Anterior cingulate cortex (tissue), 58 donors: ENCODE results near the gene EHBP1.
"Not testable (repeated sequence)": the region's sequence is repeated elsewhere in the genome, so short reads cannot be mapped to it uniquely, and the experiment has no call there.

Source experiments
- DNase-seq, 58 donors: peaks; one replicate each; lab custom pipeline; 2025; lab: John Stamatoyannopoulos, UW

EHBP1 gene

GRCh38 chr2:62698653-62699052 is 6.9 kb upstream of the EHBP1 start:
- DNase-seq, result no peak

DNA sequence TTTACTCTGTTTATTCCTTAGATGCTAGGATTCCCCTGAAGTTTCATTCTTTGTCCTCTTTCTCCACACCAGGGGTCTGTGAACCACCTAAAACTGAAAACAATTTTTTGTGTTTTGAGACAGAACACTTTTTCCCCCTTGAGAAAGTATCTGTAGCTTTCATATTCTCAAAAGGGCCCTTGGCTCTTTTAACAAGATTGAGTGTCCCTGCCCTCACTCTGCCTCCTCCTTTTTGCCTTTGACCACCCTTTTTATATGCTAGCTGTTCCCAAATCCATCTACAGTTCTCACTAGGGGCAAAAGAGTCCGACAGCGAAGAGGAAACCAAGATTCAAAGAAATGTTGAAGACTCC is 883 bp upstream of the EHBP1 start:
- no peak for DNase-seq

GRCh38 chr2:62705859-62706720 is 577 bp downstream of the EHBP1 start:
- peak in 56 of 58 donors; percentile 22 to 88 (median 69) for DNase-seq

DNA sequence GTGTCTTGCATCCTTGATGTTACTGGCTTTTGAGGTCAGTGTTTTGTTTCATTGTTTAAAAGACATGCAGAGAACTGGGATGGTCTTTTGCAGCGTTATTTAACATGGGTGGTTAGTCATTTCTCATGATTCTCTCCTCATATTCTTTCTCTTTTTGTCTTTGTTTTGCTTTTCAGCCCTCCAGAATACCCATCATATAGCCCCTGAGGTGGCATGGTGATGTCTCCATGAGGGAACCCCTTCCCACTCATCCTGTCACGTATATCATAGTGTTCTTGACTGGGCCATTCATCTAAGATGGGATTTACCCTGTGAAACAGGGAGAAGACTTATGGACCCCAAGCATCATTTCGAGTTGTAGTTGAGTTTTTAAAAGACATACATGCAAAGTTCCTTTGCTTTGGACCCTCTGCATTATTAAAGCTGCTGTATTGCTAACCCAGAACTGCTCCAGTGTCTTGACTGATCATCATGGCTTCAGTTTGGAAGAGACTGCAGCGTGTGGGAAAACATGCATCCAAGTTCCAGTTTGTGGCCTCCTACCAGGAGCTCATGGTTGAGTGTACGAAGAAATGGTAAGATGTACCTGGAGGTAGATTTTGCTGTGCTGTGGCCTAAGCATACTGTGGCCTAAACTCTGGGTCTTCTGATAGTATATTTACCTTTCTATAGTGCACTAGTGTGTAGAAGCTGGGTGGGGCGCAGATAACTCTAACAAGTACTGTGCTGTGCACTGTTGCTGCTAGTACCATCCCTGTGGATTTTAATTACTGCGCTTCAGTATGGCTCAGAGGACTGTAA is 1.4 kb downstream of the EHBP1 start:
- no peak for DNase-seq

DNA sequence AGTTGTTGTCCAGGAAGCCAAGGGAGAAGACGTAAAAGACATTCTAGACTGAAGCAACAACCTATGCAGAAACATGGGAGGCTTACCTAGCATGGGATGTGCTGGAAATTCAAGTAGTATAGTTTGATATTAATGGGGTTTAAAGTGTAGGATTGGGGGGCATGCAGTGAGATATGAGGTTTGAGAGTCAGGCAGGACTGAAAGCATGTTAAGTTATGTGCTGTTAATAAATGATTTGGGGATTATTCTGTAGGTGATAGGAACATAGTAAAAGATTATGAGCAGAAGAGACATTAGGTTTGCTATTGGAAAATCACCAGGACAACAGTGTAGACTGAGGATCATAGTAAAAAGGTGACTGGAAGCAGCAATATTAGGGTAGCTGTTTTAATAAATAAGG is 3.2 kb downstream of the EHBP1 start:
- DNase-seq, result no peak

DNA sequence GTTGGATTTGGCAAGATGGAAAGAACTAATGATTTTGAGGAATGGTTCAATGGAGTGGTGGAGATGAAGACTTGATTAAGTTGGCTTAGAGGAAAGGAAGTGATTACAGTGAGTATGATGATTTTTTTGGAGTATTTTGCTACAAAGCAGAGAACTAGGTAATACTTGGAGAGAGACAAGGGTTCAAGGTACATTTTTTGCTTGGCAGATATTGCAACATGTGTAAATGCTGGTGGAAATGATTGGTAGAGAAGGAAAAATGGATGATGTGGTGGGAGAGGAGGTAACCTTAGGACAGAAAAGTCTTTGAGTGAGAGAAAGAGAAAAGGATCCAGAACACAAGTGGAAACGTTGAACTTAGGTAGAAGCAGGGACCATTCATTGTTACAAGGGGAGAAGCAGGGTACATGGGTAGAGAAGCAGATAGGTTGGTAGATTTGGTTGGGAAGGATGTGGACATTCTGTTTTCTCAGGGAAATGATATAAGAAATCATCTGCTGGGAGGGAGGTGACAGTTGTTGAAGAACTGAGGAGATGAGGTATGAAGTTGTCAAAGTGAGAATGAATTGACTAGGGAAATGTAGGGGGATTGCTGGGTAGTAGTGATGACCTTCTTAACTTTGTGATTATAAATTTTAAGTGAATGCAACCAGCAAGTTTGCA is 6.5 kb downstream of the EHBP1 start:
- no peak for DNase-seq

DNA sequence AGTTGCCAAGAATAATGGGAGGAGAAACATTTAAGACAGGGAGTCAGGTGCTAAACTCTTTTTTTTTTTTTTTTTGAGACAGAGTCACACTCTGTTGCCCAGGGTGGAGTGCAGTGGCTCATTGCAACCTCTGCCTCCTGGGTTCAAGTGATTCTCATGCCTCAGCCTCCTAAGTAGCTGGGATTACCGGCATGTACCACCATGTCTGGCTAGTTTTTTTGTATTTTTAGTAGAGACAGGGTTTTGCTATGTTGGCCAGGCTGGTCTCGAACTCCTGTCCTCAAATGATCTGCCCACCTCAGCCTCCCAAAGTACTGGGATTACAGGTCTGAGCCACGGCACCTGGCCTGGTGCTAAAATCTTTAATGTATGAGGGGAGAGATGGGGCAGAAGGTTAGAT is 7.7 kb downstream of the EHBP1 start:
- not testable (repeated sequence) for DNase-seq

DNA sequence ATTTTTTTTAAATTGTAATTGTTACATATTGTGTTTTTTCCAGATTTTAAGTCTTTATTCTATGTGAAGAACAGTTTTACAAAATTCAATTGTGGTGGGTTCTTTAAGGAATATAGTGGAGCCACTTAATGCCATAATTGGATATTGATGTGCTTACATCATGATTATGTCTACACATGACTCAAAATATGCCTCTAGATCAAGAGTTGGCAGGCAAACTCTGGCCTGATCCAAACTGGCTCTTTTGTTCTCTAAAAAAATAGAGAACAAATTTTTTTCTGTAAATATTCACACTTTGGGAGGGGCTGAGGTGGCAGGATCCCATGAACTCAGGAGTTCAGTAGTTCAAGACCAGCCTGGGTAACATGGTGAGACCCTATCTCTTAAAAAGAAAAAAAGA is 8.3 kb downstream of the EHBP1 start:
- no peak for DNase-seq

- no peak for DNase-seq
Observed at GRCh38 chr2:62716768-62717167, 11.3 kb downstream of the EHBP1 start.

GRCh38 chr2:62717503-62718081 is 12.1 kb downstream of the EHBP1 start:
- DNase-seq, result no peak

- DNase-seq, result no peak
Observed at GRCh38 chr2:62718225-62718822, 12.8 kb downstream of the EHBP1 start.

GRCh38 chr2:62719757-62720156 is 14.2 kb downstream of the EHBP1 start:
- DNase-seq, result no peak

- no peak for DNase-seq
Observed at GRCh38 chr2:62722679-62723078, 17.2 kb downstream of the EHBP1 start.

DNA sequence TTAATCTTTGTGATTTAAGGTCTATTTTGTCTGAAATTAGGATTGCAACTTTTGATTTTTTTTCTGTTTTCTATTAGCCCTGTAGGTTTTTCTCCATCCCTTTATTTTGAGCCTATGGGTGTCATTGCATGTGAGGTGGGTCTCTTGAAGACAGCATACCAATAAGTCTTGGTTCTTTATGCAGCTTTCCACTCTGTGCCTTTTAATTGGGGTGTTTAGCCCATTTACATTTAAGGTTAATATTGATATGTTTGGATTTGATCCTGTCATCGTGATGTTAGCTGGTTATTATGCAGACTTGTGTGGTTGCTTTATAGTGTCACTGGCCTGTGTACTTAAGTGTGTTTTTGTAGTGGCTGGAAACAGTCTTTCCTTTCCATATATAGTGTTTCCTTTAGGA is 17.7 kb downstream of the EHBP1 start:
- DNase-seq, result no peak

DNA sequence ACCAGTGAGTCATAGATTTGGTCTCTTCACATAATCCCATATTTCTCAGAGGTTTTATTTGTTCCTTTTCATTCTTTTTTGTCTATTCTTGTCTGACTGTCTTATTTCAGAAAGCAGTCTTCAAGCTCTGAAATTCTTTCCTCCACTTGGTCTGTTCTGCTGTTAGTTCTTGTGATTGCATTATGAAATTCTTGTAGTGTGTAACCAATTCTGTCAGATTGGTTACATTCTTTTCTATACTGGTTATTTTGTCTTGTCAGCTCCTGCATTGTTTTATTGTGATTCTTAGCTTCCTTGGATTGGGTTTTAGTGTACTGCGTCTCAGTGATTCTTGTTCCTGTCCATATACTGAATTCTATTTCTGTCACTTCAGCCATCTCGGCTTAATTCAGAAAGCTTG is 18.6 kb downstream of the EHBP1 start:
- no peak for DNase-seq

GRCh38 chr2:62724886-62725711 is 19.6 kb downstream of the EHBP1 start:
- peak in 50 of 58 donors; percentile 3 to 67 (median 35) for DNase-seq

DNA sequence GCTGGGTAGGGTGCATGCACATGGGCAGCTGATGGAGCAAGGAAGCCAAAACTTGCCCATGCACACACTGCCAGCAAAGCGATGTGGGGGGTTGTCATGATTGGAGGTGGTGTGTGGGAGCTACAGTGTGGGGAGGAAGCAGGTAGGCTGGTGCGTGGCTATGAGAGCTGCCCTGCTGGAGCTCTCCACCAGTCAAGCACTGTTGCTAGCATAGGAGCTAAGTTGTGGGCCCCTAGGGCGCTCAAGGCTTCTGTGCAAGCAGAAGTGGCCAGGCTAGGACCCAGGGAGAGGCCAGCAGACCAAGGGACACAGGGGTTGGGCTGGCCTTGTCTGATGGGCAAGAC is 20.2 kb downstream of the EHBP1 start:
- DNase-seq, result no peak

DNA sequence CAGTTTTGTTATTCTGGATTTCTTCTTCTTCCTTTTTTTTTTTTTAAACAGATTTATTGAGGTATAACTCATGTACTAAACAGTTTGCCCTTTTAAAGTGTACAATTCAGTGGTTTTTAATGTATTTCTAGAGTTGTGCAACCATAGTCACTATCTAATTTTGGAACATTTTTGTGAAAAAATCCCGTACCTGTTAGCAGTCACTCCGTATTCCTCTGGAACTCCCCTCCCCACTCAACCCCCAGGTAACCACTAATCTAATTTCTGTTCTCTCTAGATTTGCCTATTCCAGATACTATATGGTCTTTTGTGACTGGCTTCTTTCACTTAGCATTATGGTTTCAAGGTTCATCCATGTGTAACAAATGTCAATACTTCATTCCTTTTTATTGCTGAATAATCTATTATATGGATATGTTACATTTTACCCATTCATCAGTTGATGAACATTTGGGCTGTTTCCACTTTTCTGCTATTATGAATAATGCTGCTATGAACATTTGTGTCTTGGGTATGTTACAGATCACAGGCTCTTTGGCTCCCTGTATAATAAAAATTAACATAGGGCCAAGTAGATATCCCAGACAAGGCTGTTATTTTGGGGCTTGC is 21.9 kb downstream of the EHBP1 start:
- DNase-seq, result no peak

DNA sequence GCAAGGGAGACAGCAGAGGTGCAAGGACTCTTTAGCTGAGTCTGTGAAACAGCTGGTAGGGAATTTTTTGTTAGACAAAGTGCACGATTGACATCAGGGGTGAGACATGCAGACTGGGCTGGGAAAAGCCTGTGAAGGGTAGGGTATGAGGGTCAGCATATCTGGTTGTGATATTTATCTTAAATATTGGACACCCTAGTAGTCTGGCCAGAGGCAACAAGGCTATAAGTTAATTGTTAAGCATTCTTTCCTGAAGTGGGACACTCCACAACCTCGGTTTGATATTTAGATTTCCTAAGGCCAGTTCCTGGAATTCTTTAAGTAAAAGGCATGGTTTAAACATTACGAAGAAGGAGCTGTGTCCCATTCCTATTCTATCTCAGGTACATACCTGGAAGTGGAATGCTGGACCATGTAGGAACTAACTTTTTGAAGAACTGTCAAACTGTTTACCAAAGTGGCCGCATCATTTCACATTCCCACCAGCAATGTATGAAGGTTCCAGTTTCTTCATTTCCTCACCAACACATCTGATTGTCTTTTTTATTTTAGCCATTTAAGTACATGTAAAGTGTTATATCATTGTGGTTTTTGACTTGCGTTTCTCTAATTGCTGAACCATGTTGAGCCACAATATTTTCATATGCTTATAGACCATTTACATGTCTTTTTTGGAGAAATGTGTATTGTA is 22.5 kb downstream of the EHBP1 start:
- DNase-seq, result no peak
